Neural cell (in vitro differentiated cells): Measurements from ENCODE around the gene MYOCD. TPM values are rescaled to one million over a fixed set of nuclear protein-coding genes. Genes with fewer than 3 reads are reported as not detected.

Source experiments
- H2AFZ ChIP-seq: fragments of 200-600, 300-800 bp; sonication (generic), shearing (Covaris generic); 2 replicates; pipeline ENCODE4 v1.6.0; 2014; ENCODE audit warnings: low read depth, mild to moderate bottlenecking, antibody characterized with exemption, low read length, moderate library complexity
- H3F3A ChIP-seq: fragments of 200-600 bp; shearing (Covaris generic); 2 replicates; pipeline ENCODE4 v1.6.1; 2016; ENCODE audit warnings: mild to moderate bottlenecking, moderate library complexity, mixed read lengths, antibody characterized with exemption, low read length; ENCODE audit not compliant: insufficient read depth, poor library complexity, severe bottlenecking
- H3K27ac ChIP-seq: fragments of 200-600, 300-800 bp; sonication (generic), shearing (Covaris generic); 2 replicates; pipeline ENCODE4 v1.5.1; 2014; ENCODE audit warnings: mild to moderate bottlenecking, low read length, moderate library complexity
- H3K27me3 ChIP-seq: fragments of 300-800, 200-600 bp; sonication (generic), shearing (Covaris generic); 2 replicates; pipeline ENCODE4 v1.6.0; 2014; ENCODE audit warnings: mild to moderate bottlenecking, low read depth, low read length, moderate library complexity; ENCODE audit not compliant: insufficient read depth
- H3K36me3 ChIP-seq: fragments of 300-800, 200-600 bp; sonication (generic), shearing (Covaris generic); 2 replicates; pipeline ENCODE4 v1.5.1; 2014; ENCODE audit warnings: mild to moderate bottlenecking, antibody characterized with exemption, low read length, moderate library complexity; ENCODE audit not compliant: insufficient read depth
- H3K4me2 ChIP-seq: fragments of 300-800, 200-600 bp; sonication (generic), shearing (Covaris generic); 2 replicates; pipeline ENCODE4 v1.6.0; 2014; ENCODE audit warnings: mild to moderate bottlenecking, low read length
- H3K4me3 ChIP-seq: fragments of 300-800, 200-600 bp; sonication (generic), shearing (Covaris generic); 2 replicates; pipeline ENCODE4 v1.5.1; 2014; ENCODE audit warnings: mild to moderate bottlenecking, low read length, moderate library complexity
- H3K79me2 ChIP-seq: fragments of 200-600 bp; shearing (Covaris generic); replicated peaks from 2 replicates; pipeline ENCODE4 v1.6.0; 2014; ENCODE audit warnings: mild to moderate bottlenecking, low read length, moderate library complexity; ENCODE audit not compliant: insufficient read depth
- H3K9ac ChIP-seq: fragments of 300-800, 200-600 bp; sonication (generic), shearing (Covaris generic); 2 replicates; pipeline ENCODE4 v1.6.1; 2016; ENCODE audit warnings: mild to moderate bottlenecking, low read length, mixed read lengths
- H3K9me2 ChIP-seq: fragments of 200-600 bp; shearing (Covaris generic); 2 replicates; pipeline ENCODE4 v1.6.1; 2016; ENCODE audit warnings: mild to moderate bottlenecking, low read length, mixed read lengths; ENCODE audit not compliant: insufficient read depth
- H3K9me3 ChIP-seq: fragments of 200-600, 300-800 bp; sonication (generic), shearing (Covaris generic); 2 replicates; pipeline ENCODE4 v1.6.1; 2016; ENCODE audit warnings: mild to moderate bottlenecking, mixed run types, low read length, moderate library complexity, mixed read lengths
- H4K20me1 ChIP-seq: fragments of 200-600 bp; shearing (Covaris generic); 2 replicates; pipeline ENCODE4 v1.6.1; 2016; ENCODE audit warnings: mild to moderate bottlenecking, mixed run types; ENCODE audit not compliant: insufficient read depth
- CTCF ChIP-seq: fragments of 450-650 bp; IDR thresholded peaks from 2 replicates; pipeline ENCODE4 v1.5.1; 2014; ENCODE audit warnings: antibody characterized with exemption, mild to moderate bottlenecking, moderate library complexity; ENCODE audit not compliant: poor library complexity, severe bottlenecking
- EP300 ChIP-seq: fragments of 450-650 bp; conservative IDR thresholded peaks from 2 replicates; pipeline ENCODE4 v1.6.1; 2014; ENCODE audit warnings: antibody characterized with exemption, mild to moderate bottlenecking, moderate library complexity; ENCODE audit not compliant: poor library complexity, severe bottlenecking
- EZH2 ChIP-seq: fragments of 200-600, 300-800 bp; shearing (Covaris generic), sonication (generic); IDR thresholded peaks from 2 replicates; pipeline ENCODE4 v1.6.1; 2014; ENCODE audit warnings: antibody characterized with exemption, low read length, borderline replicate concordance, mild to moderate bottlenecking; ENCODE audit not compliant: insufficient read depth, poor library complexity, severe bottlenecking
- MXI1 ChIP-seq: fragments of 450-650 bp; conservative IDR thresholded peaks from 2 replicates; pipeline ENCODE4 v1.6.1; 2014; ENCODE audit warnings: antibody characterized with exemption, mild to moderate bottlenecking; ENCODE audit not compliant: poor library complexity, severe bottlenecking
- POLR2AphosphoS5 ChIP-seq: IDR thresholded peaks from 2 replicates; pipeline ENCODE4 v1.6.1; 2012
- RAD21 ChIP-seq: fragments of 450-650 bp; conservative IDR thresholded peaks from 2 replicates; pipeline ENCODE4 v1.6.1; 2014; ENCODE audit warnings: antibody characterized with exemption, mild to moderate bottlenecking, moderate library complexity
- SMC3 ChIP-seq: fragments of 450-650 bp; conservative IDR thresholded peaks from 2 replicates; pipeline ENCODE4 v1.6.1; 2014; ENCODE audit warnings: antibody characterized with exemption, mild to moderate bottlenecking, moderate library complexity; ENCODE audit not compliant: poor library complexity
- TAF1 ChIP-seq: IDR thresholded peaks from 2 replicates; pipeline ENCODE4 v1.6.1; 2012; ENCODE audit warnings: low read depth
- polyA plus RNA-seq: library from polyadenylated mRNA; depleted of rRNA; stranded (reverse); fragments of >200 nt; gene quantifications from 2 replicates; pipeline ENCODE4 v1.2.3, GENCODE V29; 2014
- TF ChIP-seq, protein P1 (sequence below): IDR thresholded peaks from 2 replicates; pipeline ENCODE4 v1.6.1; 2012; ENCODE audit warnings: borderline replicate concordance

Gene MYOCD
- polyA plus RNA-seq, 1 donor from 2014 or later: not detected

DNA sequence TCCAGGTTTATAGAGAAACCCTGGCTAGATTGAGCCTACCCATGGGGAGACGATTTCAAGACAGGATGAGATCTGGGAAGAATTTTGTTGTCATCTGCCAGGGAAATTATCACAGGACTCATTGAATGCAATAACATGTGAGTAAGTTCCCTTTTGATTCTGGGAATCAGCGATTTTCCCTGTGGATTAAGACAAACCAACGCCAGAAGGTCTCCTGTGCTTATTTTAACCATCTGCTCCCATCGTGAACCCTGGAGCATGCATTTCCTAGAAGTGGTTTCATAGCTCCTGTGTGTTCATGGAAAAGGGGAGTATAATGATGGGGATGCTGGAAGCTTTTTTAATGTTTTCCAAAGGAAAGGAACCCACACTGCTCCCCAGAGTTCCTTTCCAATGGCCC lies 102.6 kb downstream of the MYOCD start:
- H3K27ac ChIP-seq: no peak overlapping the region
- no peaks in the 10 kb centered on the region for H3K36me3 ChIP-seq
- H3F3A ChIP-seq: no peaks in the 10 kb centered on the region
- TF ChIP-seq, protein P1, sequence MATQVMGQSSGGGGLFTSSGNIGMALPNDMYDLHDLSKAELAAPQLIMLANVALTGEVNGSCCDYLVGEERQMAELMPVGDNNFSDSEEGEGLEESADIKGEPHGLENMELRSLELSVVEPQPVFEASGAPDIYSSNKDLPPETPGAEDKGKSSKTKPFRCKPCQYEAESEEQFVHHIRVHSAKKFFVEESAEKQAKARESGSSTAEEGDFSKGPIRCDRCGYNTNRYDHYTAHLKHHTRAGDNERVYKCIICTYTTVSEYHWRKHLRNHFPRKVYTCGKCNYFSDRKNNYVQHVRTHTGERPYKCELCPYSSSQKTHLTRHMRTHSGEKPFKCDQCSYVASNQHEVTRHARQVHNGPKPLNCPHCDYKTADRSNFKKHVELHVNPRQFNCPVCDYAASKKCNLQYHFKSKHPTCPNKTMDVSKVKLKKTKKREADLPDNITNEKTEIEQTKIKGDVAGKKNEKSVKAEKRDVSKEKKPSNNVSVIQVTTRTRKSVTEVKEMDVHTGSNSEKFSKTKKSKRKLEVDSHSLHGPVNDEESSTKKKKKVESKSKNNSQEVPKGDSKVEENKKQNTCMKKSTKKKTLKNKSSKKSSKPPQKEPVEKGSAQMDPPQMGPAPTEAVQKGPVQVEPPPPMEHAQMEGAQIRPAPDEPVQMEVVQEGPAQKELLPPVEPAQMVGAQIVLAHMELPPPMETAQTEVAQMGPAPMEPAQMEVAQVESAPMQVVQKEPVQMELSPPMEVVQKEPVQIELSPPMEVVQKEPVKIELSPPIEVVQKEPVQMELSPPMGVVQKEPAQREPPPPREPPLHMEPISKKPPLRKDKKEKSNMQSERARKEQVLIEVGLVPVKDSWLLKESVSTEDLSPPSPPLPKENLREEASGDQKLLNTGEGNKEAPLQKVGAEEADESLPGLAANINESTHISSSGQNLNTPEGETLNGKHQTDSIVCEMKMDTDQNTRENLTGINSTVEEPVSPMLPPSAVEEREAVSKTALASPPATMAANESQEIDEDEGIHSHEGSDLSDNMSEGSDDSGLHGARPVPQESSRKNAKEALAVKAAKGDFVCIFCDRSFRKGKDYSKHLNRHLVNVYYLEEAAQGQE: no peak
- TF ChIP-seq TAF1 (no peak), EZH2 (no peak), SMC3 (no peak), POLR2AphosphoS5 (no peak), RAD21 (no peak), MXI1 (no peak), CTCF (no peak), EP300 (no peak)
- H2AFZ ChIP-seq: no peak overlapping the region
- no peak overlapping the region for H3K9ac ChIP-seq
- H4K20me1 ChIP-seq: no peaks in the 10 kb centered on the region
- H3K9me2 ChIP-seq: no peaks in the 10 kb centered on the region
- no peak overlapping the region for H3K4me3 ChIP-seq
- H3K9me3 ChIP-seq: no peaks in the 10 kb centered on the region
- H3K79me2 ChIP-seq: no peaks in the 10 kb centered on the region
- H3K27me3 ChIP-seq: no peaks in the 10 kb centered on the region
- no peak overlapping the region for H3K4me2 ChIP-seq

- no peaks in the 10 kb centered on the region for H4K20me1 ChIP-seq
- no peaks in the 10 kb centered on the region for H3K9me3 ChIP-seq
- H3K9ac ChIP-seq: no peak overlapping the region
- H3K36me3 ChIP-seq: no peaks in the 10 kb centered on the region
- H3K79me2 ChIP-seq: no peaks in the 10 kb centered on the region
- H3K4me3 ChIP-seq: no peak overlapping the region
- H3K4me2 ChIP-seq: no peak overlapping the region
- no peak overlapping the region for H2AFZ ChIP-seq
- TF ChIP-seq MXI1: no peak
- no peak for TF ChIP-seq TAF1
- TF ChIP-seq POLR2AphosphoS5: no peak
- no peak for TF ChIP-seq SMC3
- TF ChIP-seq CTCF: no peak
- no peak for TF ChIP-seq RAD21
- no peak for TF ChIP-seq EZH2
- no peak overlapping the region for H3K27ac ChIP-seq
- no peaks in the 10 kb centered on the region for H3F3A ChIP-seq
- no peaks in the 10 kb centered on the region for H3K27me3 ChIP-seq
- H3K9me2 ChIP-seq: no peaks in the 10 kb centered on the region
These were observed 104.3 kb downstream of the MYOCD start for GRCh38 chr17:12769981-12770380.
